HAP-1 (cell line): ENCODE measurements around the gene CLASP2.
"Not testable (repeated sequence)": the region's sequence is repeated elsewhere in the genome, so short reads cannot be mapped to it uniquely, and the experiment has no call there.

Source experiments
- DNase-seq, 2 experiments: peaks; one replicate each; pipeline ENCODE4 v3.0.0-alpha.2; 2016 to 2020; ENCODE audit warnings: low spot score in 2 of 2
- H3K27me3 ChIP-seq: fragments of 250-450 bp; sonication (Bioruptor Pico); 2 replicates; pipeline ENCODE4 v1.5.1; 2020; ENCODE audit warnings: low read depth, mild to moderate bottlenecking, moderate library complexity
- H3K36me3 ChIP-seq: fragments of 250-450 bp; sonication (Bioruptor Pico); replicated peaks from 2 replicates; pipeline ENCODE4 v1.5.1; 2020; ENCODE audit warnings: mild to moderate bottlenecking
- H3K4me1 ChIP-seq: fragments of 250-450 bp; sonication (Bioruptor Pico); 2 replicates; pipeline ENCODE4 v1.5.1; 2020; ENCODE audit warnings: mild to moderate bottlenecking
- H3K4me3 ChIP-seq: fragments of 250-450 bp; sonication (Bioruptor Pico); 2 replicates; pipeline ENCODE4 v1.5.1; 2020; ENCODE audit warnings: mild to moderate bottlenecking, moderate library complexity
- H3K9me3 ChIP-seq: fragments of 250-450 bp; sonication (Bioruptor Pico); 2 replicates; pipeline ENCODE4 v1.5.1; 2020; ENCODE audit warnings: mild to moderate bottlenecking, moderate library complexity
- in situ Hi-C: fragments of 300-500 bp; cut with MboI; formaldehyde crosslinking; loops from 3 replicates; pipeline ENCODE4 v1.14.3; 2020; ENCODE audit warnings: low sequenced_read_pairs, inconsistent platforms, mixed read lengths

The CLASP2 gene

DNA sequence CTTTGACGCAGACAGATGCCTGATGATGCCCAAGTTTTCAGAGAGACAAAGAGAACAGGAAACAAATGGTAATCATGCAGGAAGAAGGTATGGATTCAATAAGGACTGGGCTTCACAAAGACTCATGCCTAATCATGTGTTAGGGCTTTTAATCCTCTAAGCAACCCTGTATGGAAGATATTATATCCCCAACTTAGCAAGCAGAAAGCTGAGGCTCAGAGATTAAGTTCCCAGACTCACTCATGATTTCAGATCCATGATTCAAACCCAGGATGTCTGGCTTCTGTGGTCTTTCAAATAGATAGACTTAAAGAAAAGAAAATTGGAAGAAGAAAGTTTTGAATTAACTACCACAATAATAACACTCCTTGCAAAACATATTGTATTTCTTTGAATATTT, 4.1 kb upstream of the CLASP2 start:
- H3K4me1 ChIP-seq = peaks cover 22% of the 10 kb centered on the region
- H3K27me3 ChIP-seq = no peaks in the 10 kb centered on the region
- in situ Hi-C loops = no loop called here
- no peaks in the 10 kb centered on the region for H3K9me3 ChIP-seq
- no peak for DNase-seq
- H3K36me3 ChIP-seq = no peaks in the 10 kb centered on the region
- H3K4me3 ChIP-seq = no peak overlapping the region

GRCh38 chr3:33718595-33718907, 497 bp upstream of the CLASP2 start:
- in situ Hi-C loops = no loop called here
- peaks cover 36% of the 10 kb centered on the region for H3K4me1 ChIP-seq
- DNase-seq = no peak

DNA sequence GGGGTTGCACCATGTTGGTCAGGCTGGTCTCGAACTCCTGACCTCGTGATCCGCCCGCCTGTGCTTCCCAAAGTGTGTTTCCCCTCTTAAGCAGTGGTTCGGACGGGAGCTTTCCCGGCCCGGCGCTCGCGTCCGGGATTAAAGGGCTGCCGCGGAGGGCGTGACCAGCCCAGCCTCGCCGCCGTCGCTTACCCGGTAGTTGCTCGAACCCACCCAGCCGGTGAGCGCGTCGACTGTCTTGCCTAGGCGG, 513 bp downstream of the CLASP2 start:
- DNase-seq = peak; percentile 35 to 79
- no peaks in the 10 kb centered on the region for H3K27me3 ChIP-seq
- peaks cover 27% of the 10 kb centered on the region for H3K4me1 ChIP-seq
- H3K4me3 ChIP-seq = peak overlapping the region; percentile 88
- H3K36me3 ChIP-seq = no peaks in the 10 kb centered on the region; the same call in 1 of the 2 replicates
- H3K9me3 ChIP-seq = no peaks in the 10 kb centered on the region
- in situ Hi-C loops = no loop called here

More at GRCh38 chr3:33718595-33718907, 497 bp upstream of the CLASP2 start:
- no peaks in the 10 kb centered on the region for H3K27me3 ChIP-seq
- H3K4me3 ChIP-seq = peak overlapping the region; percentile 88
- no peaks in the 10 kb centered on the region for H3K9me3 ChIP-seq
- H3K36me3 ChIP-seq = no peaks in the 10 kb centered on the region; the same call in 1 of the 2 replicates

DNA sequence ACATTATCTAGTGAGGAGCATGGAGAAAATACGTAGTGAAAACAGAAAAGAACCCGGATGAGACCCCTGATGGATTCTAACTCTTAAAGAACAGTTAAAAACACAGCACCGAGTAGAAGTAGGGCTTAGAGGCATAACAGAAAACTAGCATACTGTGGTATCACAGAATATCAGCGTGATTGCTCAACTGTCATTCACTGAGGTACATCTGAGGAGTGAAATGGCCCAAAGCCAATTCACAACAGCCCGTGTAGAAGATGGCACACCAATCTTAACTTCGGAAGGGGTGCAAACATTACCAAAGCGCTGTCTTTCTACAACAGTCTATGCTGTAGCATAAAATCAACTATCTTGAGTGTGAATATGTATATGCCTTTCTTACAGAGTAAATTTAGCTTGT, 1.8 kb downstream of the CLASP2 start:
- in situ Hi-C loops = no loop called here
- H3K4me1 ChIP-seq = peaks cover 21% of the 10 kb centered on the region
- peaks cover 7% of the 10 kb centered on the region for H3K36me3 ChIP-seq
- peak overlapping the region; percentile 88 for H3K4me3 ChIP-seq
- no peaks in the 10 kb centered on the region for H3K27me3 ChIP-seq
- DNase-seq = no peak
- H3K9me3 ChIP-seq = no peaks in the 10 kb centered on the region

- no peaks in the 10 kb centered on the region for H3K27me3 ChIP-seq
Observed at GRCh38 chr3:33711100-33711499, 7.0 kb downstream of the CLASP2 start.

GRCh38 chr3:33706056-33706455, 12.0 kb downstream of the CLASP2 start:
- H3K36me3 ChIP-seq = 0 out of 2 replicates have a peak, but pooled peaks cover 2% of the 10 kb centered on the region
- no peaks in the 10 kb centered on the region for H3K27me3 ChIP-seq
- in situ Hi-C loops = no loop called here
- H3K4me3 ChIP-seq = no peak overlapping the region
- DNase-seq = no peak
- H3K9me3 ChIP-seq = peaks cover 8% of the 10 kb centered on the region
- no peaks in the 10 kb centered on the region for H3K4me1 ChIP-seq

More at GRCh38 chr3:33711100-33711499, 7.0 kb downstream of the CLASP2 start:
- Histone ChIP-seq H3K36me3 (peaks cover 10% of the 10 kb centered on the region), H3K4me3 (no peak overlapping the region), H3K9me3 (no peaks in the 10 kb centered on the region), H3K4me1 (peaks cover 12% of the 10 kb centered on the region)
- no peak for DNase-seq
- in situ Hi-C loops = no loop called here

DNA sequence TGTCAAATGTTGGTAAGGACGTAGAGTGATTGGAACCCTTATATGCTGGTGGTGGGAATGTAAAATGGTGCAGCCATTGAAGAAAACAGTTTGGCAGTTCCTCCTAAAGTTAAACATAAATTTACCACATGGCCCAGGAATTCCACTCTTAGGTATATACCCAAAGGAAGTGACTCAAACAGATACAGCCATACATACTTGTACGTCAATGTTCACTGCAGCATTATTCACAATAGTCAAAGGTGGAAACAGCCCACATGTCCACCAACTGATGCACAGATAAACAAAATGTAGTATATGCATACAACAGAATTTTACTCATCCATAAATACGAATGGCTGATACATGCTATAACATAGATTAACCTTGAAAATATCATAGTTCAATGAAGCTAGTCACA, 13.2 kb downstream of the CLASP2 start:
- Histone ChIP-seq H3K27me3 (no peaks in the 10 kb centered on the region), H3K4me1 (no peaks in the 10 kb centered on the region), H3K36me3 (0 out of 2 replicates have a peak, but pooled peaks cover 2% of the 10 kb centered on the region), H3K9me3 (peaks cover 8% of the 10 kb centered on the region), H3K4me3 (no peak overlapping the region)
- DNase-seq = no peak
- in situ Hi-C loops = no loop called here

DNA sequence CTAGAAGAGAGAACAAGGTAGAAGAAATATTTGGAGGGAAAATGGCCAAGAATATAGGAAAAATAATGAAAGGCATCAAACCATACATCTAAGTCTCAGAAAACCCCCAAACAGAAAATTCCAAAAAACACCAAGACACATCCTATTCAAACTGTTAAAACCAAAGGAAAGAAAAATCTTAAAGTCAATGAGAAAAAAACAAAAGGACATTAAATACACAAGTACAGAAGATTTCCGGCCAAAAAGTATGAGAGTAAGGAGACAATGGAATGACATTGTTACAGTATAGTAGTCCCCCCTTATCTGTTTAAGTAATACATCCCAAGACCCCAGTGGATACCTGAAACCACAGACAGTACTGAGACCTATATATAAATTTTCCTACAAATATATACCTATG, 18.8 kb downstream of the CLASP2 start:
- Histone ChIP-seq H3K4me1 (no peaks in the 10 kb centered on the region), H3K9me3 (peaks cover 6% of the 10 kb centered on the region), H3K4me3 (no peak overlapping the region), H3K27me3 (no peaks in the 10 kb centered on the region), H3K36me3 (no peaks in the 10 kb centered on the region)
- no peak for DNase-seq
- in situ Hi-C loops = no loop called here

- Histone ChIP-seq H3K36me3 (no peaks in the 10 kb centered on the region; the same call in 1 of the 2 replicates), H3K9me3 (no peaks in the 10 kb centered on the region), H3K27me3 (no peaks in the 10 kb centered on the region), H3K4me3 (no peak overlapping the region), H3K4me1 (no peaks in the 10 kb centered on the region)
- DNase-seq = no peak
- in situ Hi-C loops = no loop called here
Observed at GRCh38 chr3:33694944-33695343, 23.1 kb downstream of the CLASP2 start.

- Histone ChIP-seq H3K27me3 (no peaks in the 10 kb centered on the region), H3K4me1 (no peaks in the 10 kb centered on the region; the same call in 1 of the 2 replicates), H3K9me3 (no peaks in the 10 kb centered on the region), H3K36me3 (no peaks in the 10 kb centered on the region; the same call in 1 of the 2 replicates), H3K4me3 (no peak overlapping the region)
- no peak for DNase-seq
- in situ Hi-C loops = no loop called here
Observed at GRCh38 chr3:33690341-33690740, 27.7 kb downstream of the CLASP2 start.

GRCh38 chr3:33687406-33688010, 30.5 kb downstream of the CLASP2 start:
- no peaks in the 10 kb centered on the region for H3K9me3 ChIP-seq
- in situ Hi-C loops = no loop called here
- H3K27me3 ChIP-seq = no peaks in the 10 kb centered on the region
- no peak for DNase-seq
- peaks cover 7% of the 10 kb centered on the region; the same call in 1 of the 2 replicates for H3K36me3 ChIP-seq
- H3K4me1 ChIP-seq = no peaks in the 10 kb centered on the region; the same call in 1 of the 2 replicates
- H3K4me3 ChIP-seq = no peak overlapping the region

GRCh38 chr3:33682770-33683169, 35.3 kb downstream of the CLASP2 start:
- H3K9me3 ChIP-seq = no peaks in the 10 kb centered on the region
- DNase-seq = no peak
- H3K4me1 ChIP-seq = no peaks in the 10 kb centered on the region
- in situ Hi-C loops = no loop called here
- no peak overlapping the region for H3K4me3 ChIP-seq
- H3K36me3 ChIP-seq = peaks cover 11% of the 10 kb centered on the region
- H3K27me3 ChIP-seq = no peaks in the 10 kb centered on the region

DNA sequence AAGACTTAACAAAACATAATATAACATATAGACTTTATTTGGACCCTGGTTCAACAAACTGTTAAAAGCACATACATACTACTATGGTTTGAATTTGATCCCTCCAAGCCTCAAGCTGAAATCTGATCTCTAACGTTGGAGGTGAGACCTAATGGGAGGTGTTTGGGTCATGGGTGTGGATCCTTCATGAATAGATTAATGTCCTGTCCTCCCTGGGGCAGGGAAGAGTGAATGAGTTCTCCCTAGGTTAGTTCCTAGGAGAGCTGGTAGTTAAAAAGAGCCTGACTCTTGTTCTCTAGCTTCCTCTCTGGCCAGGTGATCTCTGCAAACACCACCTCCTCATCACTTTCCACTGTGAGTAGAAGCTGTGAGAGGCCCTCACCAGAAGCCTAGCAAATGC, 36.4 kb downstream of the CLASP2 start:
- Histone ChIP-seq H3K27me3 (no peaks in the 10 kb centered on the region), H3K4me1 (no peaks in the 10 kb centered on the region), H3K36me3 (peaks cover 11% of the 10 kb centered on the region), H3K9me3 (no peaks in the 10 kb centered on the region), H3K4me3 (no peak overlapping the region)
- DNase-seq = no peak
- in situ Hi-C loops = no loop called here

DNA sequence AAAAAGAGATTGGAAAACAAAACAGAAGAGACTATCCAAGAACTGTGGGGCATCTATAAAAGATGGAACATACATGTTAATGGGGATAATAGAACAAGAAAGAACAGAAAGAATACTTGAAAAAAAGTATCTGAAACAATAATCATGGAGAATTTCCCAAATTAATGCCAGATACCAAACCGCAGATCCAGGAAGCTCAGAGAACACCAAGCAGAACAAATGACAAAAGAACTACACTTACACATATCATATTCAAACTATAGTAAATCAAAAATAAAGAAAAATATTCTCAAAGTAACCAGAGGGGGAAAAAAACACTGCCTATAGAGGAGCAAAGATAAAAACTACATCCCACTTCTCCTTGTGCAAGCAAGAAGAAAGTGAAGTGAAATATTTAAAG, 40.0 kb downstream of the CLASP2 start:
- Histone ChIP-seq H3K36me3 (peaks cover 6% of the 10 kb centered on the region; the same call in 1 of the 2 replicates), H3K4me1 (no peaks in the 10 kb centered on the region), H3K9me3 (no peaks in the 10 kb centered on the region), H3K4me3 (no peak overlapping the region), H3K27me3 (no peaks in the 10 kb centered on the region)
- no peak for DNase-seq
- in situ Hi-C loops = no loop called here

DNA sequence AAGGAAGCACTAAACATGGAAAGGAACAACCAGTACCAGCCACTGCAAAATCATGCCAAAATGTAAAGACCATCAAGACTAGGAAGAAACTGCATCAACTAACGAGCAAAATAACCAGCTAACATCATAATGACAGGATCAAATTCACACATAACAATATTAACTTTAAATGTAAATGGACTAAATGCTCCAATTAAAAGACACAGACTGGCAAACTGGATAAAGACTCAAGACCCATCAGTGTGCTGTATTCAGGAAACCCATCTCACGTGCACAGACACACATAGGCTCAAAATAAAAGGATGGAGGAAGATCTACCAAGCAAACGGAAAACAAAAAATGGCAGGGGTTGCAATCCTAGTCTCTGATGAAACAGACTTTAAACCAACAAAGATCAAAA, 44.6 kb downstream of the CLASP2 start:
- in situ Hi-C loops = not testable (repeated sequence)

More for the DNA sequence above, 44.6 kb downstream of the CLASP2 start:
- not testable (repeated sequence) for H3K9me3 ChIP-seq, DNase-seq, H3K36me3 ChIP-seq, H3K27me3 ChIP-seq, H3K4me3 ChIP-seq, H3K4me1 ChIP-seq
